Measurements from ENCODE around the gene RBL2. TPM values are rescaled to one million over a fixed set of nuclear protein-coding genes. Genes with fewer than 3 reads are reported as not detected.

Gene RBL2
- total and polyA plus RNA-seq, 11 donors = 16.7 to 50.1 (median 36.6) TPM

GRCh38 chr16:53498984-53499383 lies 64.7 kb downstream of the RBL2 start:
- no peak for TF ChIP-seq CTCF (IDR thresholded peaks at IDR 0.05)
- no peak for TF ChIP-seq POLR2A (IDR thresholded peaks at IDR 0.05)
- H3K4me1 ChIP-seq = peaks cover 3 to 28% (median 19%) of the 10 kb centered on the region in 12 donors

GRCh38 chr16:53501216-53501859 lies 67.1 kb downstream of the RBL2 start:
- Histone ChIP-seq H3K36me3 (peaks cover 0 to 38% (median 32%) of the 10 kb centered on the region in 9 donors), H3K27ac (peak overlapping the region in 10 of 12 donors; percentile 25 to 97 (median 84)), H3K4me1 (peaks cover 5 to 44% (median 32%) of the 10 kb centered on the region in 12 donors), H3K27me3 (no peaks in the 10 kb centered on the region), H3K9me3 (no peaks in the 10 kb centered on the region), H3K4me3 (peak overlapping the region; percentile 68 to 97 (median 94))
- intact Hi-C loops (cut with DNase I) = loop anchor here in 7 of 10 donors (5.0 to 10.0 kb wide), 3 partner anchors 64 to 447 kb away; partner anchors contain the start of genes RBL2 (in 2 of the 7), CHD9 (in 1 of the 7) and CHD9NB (in 1 of the 7)
- TF ChIP-seq CTCF (IDR thresholded peaks at IDR 0.05) (no peak), POLR2A (IDR thresholded peaks at IDR 0.05) (no peak)
- no peak for DNase-seq
- 32 to 44% (median 38%) methylated on average over 9 of the region's 9 CpGs for WGBS, 4 donors
- no peak for ATAC-seq

More at GRCh38 chr16:53498984-53499383, 64.7 kb downstream of the RBL2 start:
- Histone ChIP-seq H3K4me3 (no peak overlapping the region), H3K27ac (no peak overlapping the region), H3K9me3 (no peaks in the 10 kb centered on the region), H3K27me3 (no peaks in the 10 kb centered on the region), H3K36me3 (peaks cover 4 to 62% (median 56%) of the 10 kb centered on the region in 9 donors)
- 87 to 91% (median 88%) methylated on average over 4 of the region's 4 CpGs for WGBS, 4 donors
- DNase-seq (no peak), ATAC-seq (no peak)
- intact Hi-C loops (cut with DNase I) = no loop called here

- peaks cover 5 to 44% (median 32%) of the 10 kb centered on the region in 12 donors for H3K4me1 ChIP-seq
- peak within 1 kb of the TSS; percentile 91 to 98 (median 96) for H3K27ac ChIP-seq
- no peak for TF ChIP-seq POLR2A (IDR thresholded peaks at IDR 0.05)
- intact Hi-C loops (cut with DNase I) = loop anchor here in 7 of 10 donors (5.0 to 10.0 kb wide), 3 partner anchors 65 to 448 kb away; partner anchors contain the start of genes RBL2 (in 2 of the 7), CHD9 (in 1 of the 7) and CHD9NB (in 1 of the 7)
- peak within 1 kb of the TSS; percentile 69 to 97 (median 94) for H3K4me3 ChIP-seq
- no peaks in the 10 kb centered on the region for H3K27me3 ChIP-seq
- 1% methylated on average over 41 to 76 of the region's 76 CpGs for WGBS, 4 donors
- H3K9me3 ChIP-seq = no peaks in the 10 kb centered on the region
- H3K36me3 ChIP-seq = peaks cover 0 to 25% (median 19%) of the 10 kb centered on the region in 9 donors
- DNase-seq (peak in 3 of 5 donors; percentile 35 to 82 (median 51)), ATAC-seq (peak in 2 of 4 donors; percentile 34 to 43)
Measured at GRCh38 chr16:53502331-53503269, 68.3 kb downstream of the RBL2 start, which contains the start of gene AKTIP. Gene AKTIP, minus strand, starts transcription at chr16:53503209. Its CDS starts 2,950 bp downstream, at chr16:53500259.

GRCh38 chr16:53503270-53503923 lies 69.1 kb downstream of the RBL2 start:
- DNase-seq (peak; percentile 100), ATAC-seq (peak; percentile 91 to 96 (median 94))
- Histone ChIP-seq H3K4me3 (peak overlapping the region; percentile 69 to 97 (median 94)), H3K27me3 (no peaks in the 10 kb centered on the region), H3K9me3 (no peaks in the 10 kb centered on the region), H3K36me3 (peaks cover 0 to 18% (median 11%) of the 10 kb centered on the region in 9 donors), H3K4me1 (peaks cover 5 to 44% (median 32%) of the 10 kb centered on the region in 12 donors), H3K27ac (peak overlapping the region; percentile 91 to 98 (median 96))
- 0 to 1% (median 0%) methylated on average over 17 to 46 of the region's 46 CpGs for WGBS, 4 donors
- intact Hi-C loops (cut with DNase I) = loop anchor here in 7 of 10 donors (5.0 to 10.0 kb wide), 3 partner anchors 66 to 449 kb away; partner anchors contain the start of genes RBL2 (in 2 of the 7), CHD9 (in 1 of the 7) and CHD9NB (in 1 of the 7)
- TF ChIP-seq POLR2A (IDR thresholded peaks at IDR 0.05) (peak; percentile 23 to 95), CTCF (IDR thresholded peaks at IDR 0.05) (no peak)
